GM21825 (cell line): Measurements from ENCODE around the gene NKX2-3.

Source experiments
- ATAC-seq: cut with Tn5 transposase; IDR thresholded peaks from one replicate; pipeline ENCODE4 v1.9.1; 2021; ENCODE audit warnings: mild to moderate bottlenecking, moderate library complexity; ENCODE audit not compliant: unreplicated experiment

NKX2-3 gene

GRCh38 chr10:99537989-99538917 lies 5.5 kb downstream of the NKX2-3 start:
- ATAC-seq = no peak

GRCh38 chr10:99539120-99539519 lies 6.4 kb downstream of the NKX2-3 start:
- no peak for ATAC-seq

GRCh38 chr10:99539820-99540219 lies 7.1 kb downstream of the NKX2-3 start:
- ATAC-seq = no peak

GRCh38 chr10:99540306-99540656 lies 7.5 kb downstream of the NKX2-3 start:
- no peak for ATAC-seq

GRCh38 chr10:99540657-99541531 lies 8.2 kb downstream of the NKX2-3 start:
- ATAC-seq = no peak

- no peak for ATAC-seq
Observed at GRCh38 chr10:99544322-99544721, 11.6 kb downstream of the NKX2-3 start.

GRCh38 chr10:99548041-99548530 lies 15.3 kb downstream of the NKX2-3 start:
- no peak for ATAC-seq

GRCh38 chr10:99551158-99551557 lies 18.4 kb downstream of the NKX2-3 start:
- ATAC-seq = no peak

- ATAC-seq = no peak
Observed at GRCh38 chr10:99551616-99552015, 18.9 kb downstream of the NKX2-3 start.

GRCh38 chr10:99555371-99555770 lies 22.6 kb downstream of the NKX2-3 start:
- no peak for ATAC-seq

GRCh38 chr10:99555825-99556523 lies 23.2 kb downstream of the NKX2-3 start:
- peak; percentile 84 for ATAC-seq

GRCh38 chr10:99557044-99557443 lies 24.3 kb downstream of the NKX2-3 start:
- ATAC-seq = no peak

GRCh38 chr10:99558708-99559107 lies 26.0 kb downstream of the NKX2-3 start:
- ATAC-seq = no peak

GRCh38 chr10:99560277-99561126 lies 27.8 kb downstream of the NKX2-3 start:
- ATAC-seq = no peak

GRCh38 chr10:99562631-99563030 lies 29.9 kb downstream of the NKX2-3 start:
- ATAC-seq = no peak

- no peak for ATAC-seq
Observed at GRCh38 chr10:99564361-99564760, 31.6 kb downstream of the NKX2-3 start.

GRCh38 chr10:99565166-99565565 lies 32.4 kb downstream of the NKX2-3 start:
- ATAC-seq = no peak

- no peak for ATAC-seq
Observed at GRCh38 chr10:99569253-99569939, 36.7 kb downstream of the NKX2-3 start.

GRCh38 chr10:99569961-99570360 lies 37.2 kb downstream of the NKX2-3 start:
- ATAC-seq = no peak

- no peak for ATAC-seq
Observed at GRCh38 chr10:99571816-99572215, 39.1 kb downstream of the NKX2-3 start.
